Ovary (tissue), 9 donors: Measurements from ENCODE around the gene CDC42BPB. TPM values are rescaled to one million over a fixed set of nuclear protein-coding genes. Genes with fewer than 3 reads are reported as not detected.

Experiments
- DNase-seq, 5 donors: peaks; one replicate each; pipeline ENCODE4 v3.0.0-alpha.2; 2019 to 2020
- H3K27ac ChIP-seq, 2 donors: fragments of 200-600 bp; one replicate each; pipeline versions ENCODE4 v1.5.1 to v1.8.0; 2019 to 2022
- H3K27me3 ChIP-seq: fragments of 200-600 bp; one replicate; pipeline ENCODE4 v1.8.0; 2022
- H3K36me3 ChIP-seq: fragments of 200-600 bp; sonication (generic); one replicate; pipeline ENCODE4 v1.5.1; 2019
- H3K4me1 ChIP-seq: one replicate; pipeline ENCODE4 v1.8.1; 2013; ENCODE audit warnings: mild to moderate bottlenecking, moderate library complexity; ENCODE audit not compliant: insufficient read depth
- H3K4me3 ChIP-seq: fragments of 200-600 bp; sonication (generic); one replicate; pipeline ENCODE4 v1.5.1; 2017
- H3K9me3 ChIP-seq, 2 donors: fragments of 200-600 bp in 1 of 2; sonication (generic) in 1 of 2; one replicate each; pipeline versions ENCODE4 v1.5.1 to v1.8.1; 2013 to 2019; ENCODE audit warnings: mild to moderate bottlenecking in 1 of 2, moderate library complexity in 1 of 2
- EP300 ChIP-seq: sonication (generic); formaldehyde crosslinking; IDR thresholded peaks from one replicate; pipeline ENCODE4 v1.6.1; 2017; ENCODE audit warnings: antibody characterized with exemption
- POLR2A ChIP-seq: fragments of 450-650 bp; IDR thresholded peaks from one replicate; pipeline ENCODE4 v1.6.1; 2017; ENCODE audit warnings: antibody characterized with exemption, mild to moderate bottlenecking, moderate library complexity
- WGBS, 3 donors: extraction: QIAGEN DNeasy Blood & Tissue Kit in 1 of 3; methylation state at CpG; one replicate each; pipeline versions ENCODE4 v1.1.5 to v1.1.7; 2013 to 2017; 5-methylcytosine and 5-hydroxymethylcytosine counted together
- intact Hi-C, 4 donors: fragments of 100-400 bp; cut with DNase I; formaldehyde crosslinking; loops; one replicate each; pipeline versions ENCODE4 v1.11.0 to v1.15.1; 2022 to 2023
- polyA plus RNA-seq, 2 donors: library from polyadenylated mRNA; stranded (reverse); fragments of 200-250 nt in 1 of 2; fragments of 350-450 nt in 1 of 2; fragmentation: Illumina TruSeq in 1 of 2; extraction: RNeasy Lipid Tissue Mini Kit (QIAGEN cat#74804) in 1 of 2; gene quantifications; one replicate each; pipeline ENCODE4 v1.2.3, GENCODE V29; 2013 to 2014
- total RNA-seq, 7 donors: library from RNA; depleted of rRNA in 2 of 7; stranded (reverse); fragments of >200 nt in 2 of 7; fragmentation: NEBNext Ultra II Directional in 3 of 7; extraction: Animal tissue kit (Norgen Biotek cat#: 25700) in 3 of 7; gene quantifications; one replicate each; pipeline versions ENCODE4 v1.1.0 to v1.2.4, GENCODE V29; 2016 to 2023
- TF ChIP-seq, protein P1 (sequence below), 3 donors: fragments of 450-650 bp in 2 of 3; fragments of 200-600 bp in 1 of 3; IDR thresholded peaks; one replicate each; pipeline versions ENCODE4 v1.5.1 to v1.8.0; 2016 to 2022; ENCODE audit warnings: antibody characterized with exemption in 3 of 3, mild to moderate bottlenecking in 1 of 3
- donor health status: DM: no; HTN: no; CAD: no; lungs with moderate emphysema.
- donor health status: DM: no; HTN: no; CAD: no.
- donor health status: Bipolar disorder and iron deficiency.
- donor health status: DM: yes; HTN: yes; CAD: no.
- donor health status: DM: no; HTN: no; CAD: no.
- donor health status: DM: yes; HTN: yes; CAD: no.

Gene CDC42BPB
- total and polyA plus RNA-seq, 9 donors = 50.0 to 103 (median 75.1) TPM

DNA sequence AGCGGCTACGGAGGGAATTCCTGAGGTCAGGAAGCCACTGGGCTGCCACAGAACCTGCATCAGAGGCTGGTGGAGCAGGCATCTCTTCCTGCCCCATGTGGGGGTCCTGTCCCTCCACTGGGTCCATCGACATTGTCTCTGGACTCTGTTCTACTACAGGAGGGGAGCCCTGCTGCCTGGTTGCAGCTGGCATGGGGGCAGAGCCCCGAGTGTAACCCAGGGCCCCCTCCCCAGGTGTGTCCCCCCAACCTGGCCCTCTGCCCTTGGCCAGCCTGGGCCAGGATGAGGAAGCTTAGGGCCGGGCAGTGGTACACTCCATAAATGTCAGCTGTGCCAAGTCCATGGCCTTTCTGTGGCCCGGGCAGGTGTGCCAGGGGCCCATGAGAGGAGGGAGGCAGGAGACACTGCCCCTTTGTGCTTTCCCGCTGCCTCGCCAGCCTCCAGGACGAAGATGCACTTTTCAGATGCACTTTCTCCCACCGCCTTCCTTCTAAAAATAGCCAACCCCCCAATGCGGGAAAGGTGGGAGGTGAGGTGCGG lies 33.2 kb upstream of the CDC42BPB start:
- 82 to 85% (median 82%) methylated on average over 12 of the region's 12 CpGs for WGBS, 3 donors
- no peak overlapping the region for H3K4me3 ChIP-seq
- H3K27me3 ChIP-seq = no peaks in the 10 kb centered on the region
- TF ChIP-seq POLR2A = no peak
- TF ChIP-seq, protein P1, sequence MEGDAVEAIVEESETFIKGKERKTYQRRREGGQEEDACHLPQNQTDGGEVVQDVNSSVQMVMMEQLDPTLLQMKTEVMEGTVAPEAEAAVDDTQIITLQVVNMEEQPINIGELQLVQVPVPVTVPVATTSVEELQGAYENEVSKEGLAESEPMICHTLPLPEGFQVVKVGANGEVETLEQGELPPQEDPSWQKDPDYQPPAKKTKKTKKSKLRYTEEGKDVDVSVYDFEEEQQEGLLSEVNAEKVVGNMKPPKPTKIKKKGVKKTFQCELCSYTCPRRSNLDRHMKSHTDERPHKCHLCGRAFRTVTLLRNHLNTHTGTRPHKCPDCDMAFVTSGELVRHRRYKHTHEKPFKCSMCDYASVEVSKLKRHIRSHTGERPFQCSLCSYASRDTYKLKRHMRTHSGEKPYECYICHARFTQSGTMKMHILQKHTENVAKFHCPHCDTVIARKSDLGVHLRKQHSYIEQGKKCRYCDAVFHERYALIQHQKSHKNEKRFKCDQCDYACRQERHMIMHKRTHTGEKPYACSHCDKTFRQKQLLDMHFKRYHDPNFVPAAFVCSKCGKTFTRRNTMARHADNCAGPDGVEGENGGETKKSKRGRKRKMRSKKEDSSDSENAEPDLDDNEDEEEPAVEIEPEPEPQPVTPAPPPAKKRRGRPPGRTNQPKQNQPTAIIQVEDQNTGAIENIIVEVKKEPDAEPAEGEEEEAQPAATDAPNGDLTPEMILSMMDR (IDR thresholded peaks at IDR 0.05) = no peak
- no peak for TF ChIP-seq EP300
- H3K4me1 ChIP-seq = peaks cover 10% of the 10 kb centered on the region
- H3K27ac ChIP-seq = no peak overlapping the region
- intact Hi-C loops = no loop called here
- no peaks in the 10 kb centered on the region for H3K9me3 ChIP-seq
- DNase-seq = no peak
- no peaks in the 10 kb centered on the region for H3K36me3 ChIP-seq

GRCh38 chr14:103089386-103090335 lies 32.3 kb upstream of the CDC42BPB start:
- no peak overlapping the region for H3K27ac ChIP-seq
- WGBS, 3 donors = 88 to 92% (median 91%) methylated on average over 26 to 28 of the region's 28 CpGs
- no peaks in the 10 kb centered on the region for H3K9me3 ChIP-seq
- intact Hi-C loops = no loop called here
- H3K4me3 ChIP-seq = no peak overlapping the region
- TF ChIP-seq, protein P1 (IDR thresholded peaks at IDR 0.05) = no peak
- no peaks in the 10 kb centered on the region for H3K36me3 ChIP-seq
- H3K27me3 ChIP-seq = no peaks in the 10 kb centered on the region
- no peak for DNase-seq
- H3K4me1 ChIP-seq = peaks cover 8% of the 10 kb centered on the region

GRCh38 chr14:103088921-103089320 lies 31.6 kb upstream of the CDC42BPB start:
- H3K27ac ChIP-seq = no peak overlapping the region
- TF ChIP-seq, protein P1 (IDR thresholded peaks at IDR 0.05) = no peak
- no peak for TF ChIP-seq EP300
- no peak for TF ChIP-seq POLR2A
- intact Hi-C loops = no loop called here
- H3K27me3 ChIP-seq = no peaks in the 10 kb centered on the region
- H3K9me3 ChIP-seq = no peaks in the 10 kb centered on the region
- no peak overlapping the region for H3K4me3 ChIP-seq
- no peaks in the 10 kb centered on the region for H3K36me3 ChIP-seq
- DNase-seq = no peak
- peaks cover 7% of the 10 kb centered on the region for H3K4me1 ChIP-seq
- WGBS, 3 donors = 84 to 95% (median 90%) methylated on average over 6 of the region's 6 CpGs

GRCh38 chr14:103087343-103087835 lies 30.0 kb upstream of the CDC42BPB start:
- Histone ChIP-seq H3K4me3 (no peak overlapping the region), H3K27me3 (no peaks in the 10 kb centered on the region), H3K4me1 (peaks cover 7% of the 10 kb centered on the region), H3K27ac (no peak overlapping the region), H3K36me3 (no peaks in the 10 kb centered on the region), H3K9me3 (no peaks in the 10 kb centered on the region)
- intact Hi-C loops = no loop called here
- WGBS, 3 donors = 40 to 52% (median 41%) methylated on average over 13 of the region's 13 CpGs
- TF ChIP-seq EP300 = no peak
- TF ChIP-seq, protein P1 (IDR thresholded peaks at IDR 0.05) = no peak
- no peak for TF ChIP-seq POLR2A
- no peak for DNase-seq
